Activated CD4-positive, alpha-beta T cell treated with anti-CD3 and anti-CD28 coated beads for 36 hours (primary cell): Measurements from ENCODE around the gene HSPD1. TPM values are rescaled to one million over a fixed set of nuclear protein-coding genes. Genes with fewer than 3 reads are reported as not detected.
"Not testable (repeated sequence)": the region's sequence is repeated elsewhere in the genome, so short reads cannot be mapped to it uniquely, and the experiment has no call there.

ENCODE experiments used
- ATAC-seq: fragments of 200-7000 bp; cut with Tn5 transposase; one replicate; pipeline ENCODE4 v1.10.0; 2021; ENCODE audit warnings: mild to moderate bottlenecking, moderate library complexity
- CTCF ChIA-PET: fragments of 350-600 bp; sonication (Branson Sonifier 250); formaldehyde crosslinking; loops from one replicate; lab custom pipeline; 2021; ENCODE audit warnings: antibody characterized with exemption; lab: Charles Lee
- POLR2A ChIA-PET: fragments of 350-600 bp; sonication (Branson Sonifier 250); formaldehyde crosslinking; loops from one replicate; lab custom pipeline; 2021; ENCODE audit warnings: antibody characterized with exemption, inconsistent platforms; lab: Charles Lee
- DNase-seq: peaks from one replicate; pipeline ENCODE4 v3.0.0-alpha.2; 2020
- H3K27ac Mint-ChIP-seq: one replicate; pipeline ENCODE4 v1.8.0; 2021; ENCODE audit warnings: mixed read lengths
- H3K27me3 Mint-ChIP-seq: one replicate; pipeline ENCODE4 v1.8.0; 2021; ENCODE audit warnings: mixed read lengths
- H3K36me3 Mint-ChIP-seq: one replicate; pipeline ENCODE4 v1.8.0; 2021; ENCODE audit warnings: low read depth, mixed read lengths
- H3K4me1 Mint-ChIP-seq: one replicate; pipeline ENCODE4 v1.8.0; 2021; ENCODE audit warnings: mixed read lengths
- H3K4me3 Mint-ChIP-seq: one replicate; pipeline ENCODE4 v1.8.0; 2021; ENCODE audit warnings: mild to moderate bottlenecking, moderate library complexity, mixed read lengths
- H3K9me3 Mint-ChIP-seq: one replicate; pipeline ENCODE4 v1.8.0; 2021; ENCODE audit warnings: low read depth, mixed read lengths
- intact Hi-C, 2 experiments: fragments of 100-400 bp; cut with DNase I in 1 of 2; cut with micrococcal nuclease in 1 of 2; formaldehyde crosslinking; loops; one replicate each; pipeline versions ENCODE4 v1.14.2 to v1.15.1; 2022 to 2024; cut with DNase I, micrococcal nuclease
- total RNA-seq, 2 experiments: library from RNA; stranded (reverse); gene quantifications; one replicate each; pipeline ENCODE4 v1.2.3, GENCODE V29; 2021

HSPD1 gene
- total RNA-seq, 2 experiments from 2014 or later: 872 to 1,138 TPM

GRCh38 chr2:197472166-197472565 lies 27.5 kb downstream of the HSPD1 start:
- ChIA-PET CTCF (no interaction called here), POLR2A (no interaction called here)
- Mint-ChIP-seq H3K4me3 (no peak overlapping the region), H3K4me1 (no peaks in the 10 kb centered on the region), H3K27me3 (no peaks in the 10 kb centered on the region), H3K9me3 (no peaks in the 10 kb centered on the region), H3K27ac (no peak overlapping the region), H3K36me3 (peaks cover 28% of the 10 kb centered on the region)
- no peak for DNase-seq
- intact Hi-C loops: no loop called here
- ATAC-seq: no peak

- H3K27me3 Mint-ChIP-seq: no peaks in the 10 kb centered on the region
- CTCF ChIA-PET: no interaction called here
- POLR2A ChIA-PET: no interaction called here
- no peak for DNase-seq
- H3K36me3 Mint-ChIP-seq: peaks cover 31% of the 10 kb centered on the region
- H3K4me3 Mint-ChIP-seq: no peak overlapping the region
- intact Hi-C loops: no loop called here
- no peak overlapping the region for H3K27ac Mint-ChIP-seq
- ATAC-seq: no peak
- H3K4me1 Mint-ChIP-seq: peaks cover 7% of the 10 kb centered on the region
- no peaks in the 10 kb centered on the region for H3K9me3 Mint-ChIP-seq
Observed at GRCh38 chr2:197464175-197464574, 35.5 kb downstream of the HSPD1 start.

- DNase-seq: no peak
- no peak overlapping the region for H3K4me3 Mint-ChIP-seq
- intact Hi-C loops: no loop called here
- no peaks in the 10 kb centered on the region for H3K9me3 Mint-ChIP-seq
- H3K36me3 Mint-ChIP-seq: peaks cover 22% of the 10 kb centered on the region
- CTCF ChIA-PET: interaction anchor here (0.6 kb wide), 1 partner anchor 591 kb away, joined by 3 read pairs; no protein-coding TSS in a partner anchor
- no peak for ATAC-seq
- peak overlapping the region; percentile 14 for H3K27ac Mint-ChIP-seq
- peaks cover 24% of the 10 kb centered on the region for H3K4me1 Mint-ChIP-seq
- POLR2A ChIA-PET: no interaction called here
- no peaks in the 10 kb centered on the region for H3K27me3 Mint-ChIP-seq
Observed at GRCh38 chr2:197461057-197461456, 38.6 kb downstream of the HSPD1 start.

GRCh38 chr2:197460649-197461048 lies 39.0 kb downstream of the HSPD1 start:
- ChIA-PET POLR2A (no interaction called here), CTCF (interaction anchor here (0.6 kb wide), 1 partner anchor 590 kb away, joined by 3 read pairs; no protein-coding TSS in a partner anchor)
- intact Hi-C loops: no loop called here
- Mint-ChIP-seq H3K4me1 (peaks cover 28% of the 10 kb centered on the region), H3K27ac (no peak overlapping the region), H3K36me3 (peaks cover 21% of the 10 kb centered on the region), H3K27me3 (no peaks in the 10 kb centered on the region), H3K9me3 (no peaks in the 10 kb centered on the region), H3K4me3 (no peak overlapping the region)
- ATAC-seq (no peak), DNase-seq (no peak)

GRCh38 chr2:197455428-197455827 lies 44.2 kb downstream of the HSPD1 start:
- H3K27me3 Mint-ChIP-seq: no peaks in the 10 kb centered on the region
- H3K4me1 Mint-ChIP-seq: peaks cover 52% of the 10 kb centered on the region
- no peak for DNase-seq
- peak overlapping the region; percentile 90 for H3K4me3 Mint-ChIP-seq
- POLR2A ChIA-PET: interaction anchor here (0.7 to 1.1 kb wide), 2 partner anchors 40 to 656 kb away, joined by 3 read pairs; no protein-coding TSS in a partner anchor
- intact Hi-C loops: no loop called here
- peaks cover 7% of the 10 kb centered on the region for H3K36me3 Mint-ChIP-seq
- H3K9me3 Mint-ChIP-seq: no peaks in the 10 kb centered on the region
- peak overlapping the region; percentile 47 for H3K27ac Mint-ChIP-seq
- ATAC-seq: no peak
- CTCF ChIA-PET: interaction anchor here (0.6 to 1.0 kb wide), 3 partner anchors 13 to 41 kb away, joined by 3 read pairs; no protein-coding TSS in a partner anchor

- H3K4me3 Mint-ChIP-seq: peak overlapping the region; percentile 90
- intact Hi-C loops: loop anchor here in 1 of 2 experiments (5.0 kb wide), 1 partner anchor 252 kb away; the partner anchor contains the start of gene MARS2
- ChIA-PET POLR2A (interaction anchor here (0.7 to 1.1 kb wide), 2 partner anchors 40 to 655 kb away, joined by 3 read pairs; no protein-coding TSS in a partner anchor), CTCF (interaction anchor here (1.0 kb wide), 1 partner anchor 22 kb away, joined by 3 read pairs; no protein-coding TSS in a partner anchor)
- H3K27ac Mint-ChIP-seq: peak overlapping the region; percentile 96
- H3K9me3 Mint-ChIP-seq: no peaks in the 10 kb centered on the region
- DNase-seq (no peak), ATAC-seq (no peak)
- peaks cover 52% of the 10 kb centered on the region for H3K4me1 Mint-ChIP-seq
- peaks cover 7% of the 10 kb centered on the region for H3K36me3 Mint-ChIP-seq
- H3K27me3 Mint-ChIP-seq: no peaks in the 10 kb centered on the region
Observed at GRCh38 chr2:197454923-197455322, 44.7 kb downstream of the HSPD1 start.

GRCh38 chr2:197453914-197454398 lies 45.7 kb downstream of the HSPD1 start:
- intact Hi-C loops: loop anchor here (1.0 to 5.0 kb wide), 7 partner anchors 19 to 815 kb away; partner anchors contain the start of genes HSPE1 (in 2 of the 2), MARS2 (in 2 of the 2), SF3B1 (in 2 of the 2) and CCDC150 (in 1 of the 2)
- POLR2A ChIA-PET: interaction anchor here (0.5 to 2.0 kb wide), 8 partner anchors 13 to 225 kb away, joined by 3 to 29 read pairs (median 4); partner anchors contain the start of genes HSPD1, HSPE1, MOB4 and SF3B1

GRCh38 chr2:197453123-197453913 lies 46.3 kb downstream of the HSPD1 start, which contains the start of gene COQ10B:
COQ10B (plus strand) TSS chr2:197453552; CDS start chr2:197453561, 9 bp downstream.
- Mint-ChIP-seq H3K4me3 (peak within 1 kb of the TSS; percentile 90), H3K4me1 (peaks cover 41% of the 10 kb centered on the region), H3K27ac (peak within 1 kb of the TSS; percentile 96), H3K36me3 (peaks cover 1% of the 10 kb centered on the region), H3K9me3 (no peaks in the 10 kb centered on the region), H3K27me3 (no peaks in the 10 kb centered on the region)
- ATAC-seq (peak; percentile 93), DNase-seq (peak; percentile 99)
- intact Hi-C loops: loop anchor here (1.0 to 5.0 kb wide), 7 partner anchors 18 to 814 kb away; partner anchors contain the start of genes HSPE1 (in 2 of the 2), MARS2 (in 2 of the 2), SF3B1 (in 2 of the 2) and CCDC150 (in 1 of the 2)
- ChIA-PET CTCF (interaction anchor here (0.7 to 1.1 kb wide), 4 partner anchors 17 to 319 kb away, joined by 3 to 6 read pairs (median 4); no protein-coding TSS in a partner anchor), POLR2A (interaction anchor here (0.5 to 2.0 kb wide), 14 partner anchors 8 to 326 kb away, joined by 3 to 29 read pairs (median 4); partner anchors contain the start of genes HSPD1, HSPE1, MOB4 and SF3B1)

More at GRCh38 chr2:197453914-197454398, 45.7 kb downstream of the HSPD1 start:
- no peak for DNase-seq
- H3K27ac Mint-ChIP-seq: peak overlapping the region; percentile 96
- peaks cover 43% of the 10 kb centered on the region for H3K4me1 Mint-ChIP-seq
- H3K4me3 Mint-ChIP-seq: peak overlapping the region; percentile 90
- H3K9me3 Mint-ChIP-seq: no peaks in the 10 kb centered on the region
- H3K36me3 Mint-ChIP-seq: peaks cover 1% of the 10 kb centered on the region
- no peaks in the 10 kb centered on the region for H3K27me3 Mint-ChIP-seq
- CTCF ChIA-PET: interaction anchor here (1.1 kb wide), 1 partner anchor 19 kb away, joined by 4 read pairs; no protein-coding TSS in a partner anchor
- ATAC-seq: peak; percentile 58

GRCh38 chr2:197452754-197453122 lies 46.9 kb downstream of the HSPD1 start:
- intact Hi-C loops: loop anchor here (1.0 to 5.0 kb wide), 7 partner anchors 17 to 813 kb away; partner anchors contain the start of genes HSPE1 (in 2 of the 2), MARS2 (in 2 of the 2), SF3B1 (in 2 of the 2) and CCDC150 (in 1 of the 2)
- Mint-ChIP-seq H3K36me3 (peaks cover 1% of the 10 kb centered on the region), H3K27ac (peak overlapping the region; percentile 96), H3K9me3 (no peaks in the 10 kb centered on the region), H3K4me3 (peak overlapping the region; percentile 90), H3K4me1 (peaks cover 37% of the 10 kb centered on the region), H3K27me3 (no peaks in the 10 kb centered on the region)
- DNase-seq: no peak
- ChIA-PET CTCF (interaction anchor here (0.7 to 1.1 kb wide), 4 partner anchors 16 to 319 kb away, joined by 3 to 6 read pairs (median 4); no protein-coding TSS in a partner anchor), POLR2A (interaction anchor here (0.6 to 2.0 kb wide), 10 partner anchors 9 to 76 kb away, joined by 3 to 29 read pairs (median 6); partner anchors contain the start of genes HSPD1, HSPE1, MOB4 and SF3B1)
- no peak for ATAC-seq

GRCh38 chr2:197450935-197451358 lies 48.7 kb downstream of the HSPD1 start:
- CTCF ChIA-PET, H3K36me3 Mint-ChIP-seq, H3K9me3 Mint-ChIP-seq, ATAC-seq, H3K27ac Mint-ChIP-seq, H3K27me3 Mint-ChIP-seq, H3K4me3 Mint-ChIP-seq: not testable (repeated sequence)
- intact Hi-C loops: loop anchor here in 1 of 2 experiments (5.0 kb wide), 1 partner anchor 256 kb away; the partner anchor contains the start of gene MARS2
- H3K4me1 Mint-ChIP-seq: peaks cover 27% of the 10 kb centered on the region
- DNase-seq: peak; percentile 25
- POLR2A ChIA-PET: interaction anchor here (1.0 to 1.3 kb wide), 3 partner anchors 14 to 49 kb away, joined by 3 to 10 read pairs (median 4); partner anchors contain the start of genes HSPD1 and SF3B1
